Measurements from ENCODE around the gene ANKRD13A. TPM values are rescaled to one million over a fixed set of nuclear protein-coding genes. Genes with fewer than 3 reads are reported as not detected.

Gene ANKRD13A
- total and polyA plus RNA-seq, 2 donors from 2014 or later = 23.2 to 68.0 TPM

- peaks cover 0 to 27% (median 18%) of the 10 kb centered on the region in 3 donors for H3K36me3 ChIP-seq (ENCODE audit: control insufficient read depth in 2 of 3, insufficient read depth in 3 of 3, low read length in 3 of 3)
- H3K4me3 ChIP-seq (ENCODE audit: low read length in 3 of 3) = no peak overlapping the region
- intact Hi-C loops (cut with DNase I) = no loop called here
- DNase-seq (no peak), FAIRE-seq (no peak)
- TF ChIP-seq, protein P1, sequence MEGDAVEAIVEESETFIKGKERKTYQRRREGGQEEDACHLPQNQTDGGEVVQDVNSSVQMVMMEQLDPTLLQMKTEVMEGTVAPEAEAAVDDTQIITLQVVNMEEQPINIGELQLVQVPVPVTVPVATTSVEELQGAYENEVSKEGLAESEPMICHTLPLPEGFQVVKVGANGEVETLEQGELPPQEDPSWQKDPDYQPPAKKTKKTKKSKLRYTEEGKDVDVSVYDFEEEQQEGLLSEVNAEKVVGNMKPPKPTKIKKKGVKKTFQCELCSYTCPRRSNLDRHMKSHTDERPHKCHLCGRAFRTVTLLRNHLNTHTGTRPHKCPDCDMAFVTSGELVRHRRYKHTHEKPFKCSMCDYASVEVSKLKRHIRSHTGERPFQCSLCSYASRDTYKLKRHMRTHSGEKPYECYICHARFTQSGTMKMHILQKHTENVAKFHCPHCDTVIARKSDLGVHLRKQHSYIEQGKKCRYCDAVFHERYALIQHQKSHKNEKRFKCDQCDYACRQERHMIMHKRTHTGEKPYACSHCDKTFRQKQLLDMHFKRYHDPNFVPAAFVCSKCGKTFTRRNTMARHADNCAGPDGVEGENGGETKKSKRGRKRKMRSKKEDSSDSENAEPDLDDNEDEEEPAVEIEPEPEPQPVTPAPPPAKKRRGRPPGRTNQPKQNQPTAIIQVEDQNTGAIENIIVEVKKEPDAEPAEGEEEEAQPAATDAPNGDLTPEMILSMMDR (IDR thresholded peaks at IDR 0.05; ENCODE audit: borderline replicate concordance, extremely low read depth, insufficient read depth) = no peak
- H3K27ac ChIP-seq (ENCODE audit: low read depth in 2 of 2, low read length in 2 of 2) = no peak overlapping the region
- H3K4me1 ChIP-seq (ENCODE audit: control insufficient read depth in 2 of 3, insufficient read depth in 2 of 3, low read depth in 1 of 3, low read length in 3 of 3) = no peaks in the 10 kb centered on the region
- H3K9me3 ChIP-seq (ENCODE audit: control insufficient read depth in 2 of 3, insufficient read depth in 1 of 3, low read length in 3 of 3) = no peaks in the 10 kb centered on the region
- no peak overlapping the region for H3K9ac ChIP-seq (ENCODE audit: low read length in 3 of 3)
- no peaks in the 10 kb centered on the region for H3K27me3 ChIP-seq (ENCODE audit: control insufficient read depth, insufficient read depth, low read length)
These were observed 38.0 kb upstream of the ANKRD13A start for GRCh38 chr12:109961201-109961600.

DNA sequence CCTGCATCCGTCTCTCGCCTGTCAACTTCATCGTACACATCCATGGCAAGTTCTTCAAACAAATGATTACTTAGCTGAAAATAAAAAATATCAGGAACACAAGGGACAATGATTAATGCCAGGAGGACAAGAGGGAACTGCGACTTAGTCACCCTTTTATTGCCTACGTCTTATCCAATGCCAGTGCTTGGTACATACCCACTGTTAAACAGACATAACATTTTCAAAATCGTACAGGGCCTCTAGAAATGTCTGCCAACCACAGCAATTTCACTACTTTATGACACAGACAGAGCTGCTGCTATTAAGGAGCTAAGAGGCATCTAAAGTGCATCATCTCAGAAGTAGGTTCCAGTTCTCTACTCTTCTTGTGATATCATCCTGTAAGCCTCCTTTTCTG is 37.6 kb upstream of the ANKRD13A start:
- Histone ChIP-seq H3K9me3 (ENCODE audit: control insufficient read depth in 2 of 3, insufficient read depth in 1 of 3, low read length in 3 of 3) (no peaks in the 10 kb centered on the region), H3K27ac (ENCODE audit: low read depth in 2 of 2, low read length in 2 of 2) (no peak overlapping the region), H3K36me3 (ENCODE audit: control insufficient read depth in 2 of 3, insufficient read depth in 3 of 3, low read length in 3 of 3) (peaks cover 0 to 24% (median 18%) of the 10 kb centered on the region in 3 donors), H3K9ac (ENCODE audit: low read length in 3 of 3) (no peak overlapping the region), H3K4me3 (ENCODE audit: low read length in 3 of 3) (no peak overlapping the region), H3K27me3 (ENCODE audit: control insufficient read depth, insufficient read depth, low read length) (no peaks in the 10 kb centered on the region), H3K4me1 (ENCODE audit: control insufficient read depth in 2 of 3, insufficient read depth in 2 of 3, low read depth in 1 of 3, low read length in 3 of 3) (no peaks in the 10 kb centered on the region)
- TF ChIP-seq, protein P1 (IDR thresholded peaks at IDR 0.05; ENCODE audit: borderline replicate concordance, extremely low read depth, insufficient read depth) = no peak
- intact Hi-C loops (cut with DNase I) = no loop called here
- no peak for FAIRE-seq
- DNase-seq = no peak

DNA sequence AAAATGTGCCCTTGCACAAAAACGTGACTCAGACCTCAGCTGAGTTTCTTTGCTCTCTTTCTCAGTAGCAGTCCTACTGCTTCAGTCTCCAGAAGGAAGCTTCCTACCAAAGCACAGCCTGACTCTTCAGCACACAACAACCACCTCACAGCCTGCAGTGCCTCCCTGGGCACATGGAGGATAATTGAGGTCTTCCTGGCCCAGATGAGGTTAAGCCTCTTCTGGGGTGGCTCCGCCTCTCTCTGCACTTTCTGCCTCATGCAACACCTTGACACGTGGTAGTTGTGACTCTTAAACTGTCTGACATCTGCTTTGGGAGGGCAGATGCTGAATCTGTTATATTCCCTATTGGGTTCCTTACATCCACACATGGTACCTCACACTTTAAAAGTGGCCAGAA is 36.8 kb upstream of the ANKRD13A start:
- Histone ChIP-seq H3K9ac (ENCODE audit: low read length in 3 of 3) (no peak overlapping the region), H3K27ac (ENCODE audit: low read depth in 2 of 2, low read length in 2 of 2) (no peak overlapping the region), H3K4me3 (ENCODE audit: low read length in 3 of 3) (no peak overlapping the region), H3K4me1 (ENCODE audit: control insufficient read depth in 2 of 3, insufficient read depth in 2 of 3, low read depth in 1 of 3, low read length in 3 of 3) (no peaks in the 10 kb centered on the region), H3K9me3 (ENCODE audit: control insufficient read depth in 2 of 3, insufficient read depth in 1 of 3, low read length in 3 of 3) (no peaks in the 10 kb centered on the region), H3K36me3 (ENCODE audit: control insufficient read depth in 2 of 3, insufficient read depth in 3 of 3, low read length in 3 of 3) (peaks cover 0 to 24% (median 18%) of the 10 kb centered on the region in 3 donors), H3K27me3 (ENCODE audit: control insufficient read depth, insufficient read depth, low read length) (no peaks in the 10 kb centered on the region)
- intact Hi-C loops (cut with DNase I) = no loop called here
- no peak for DNase-seq
- FAIRE-seq = no peak
- TF ChIP-seq, protein P1 (IDR thresholded peaks at IDR 0.05; ENCODE audit: borderline replicate concordance, extremely low read depth, insufficient read depth) = no peak

- no peak for FAIRE-seq
- DNase-seq = no peak
- TF ChIP-seq, protein P1 (IDR thresholded peaks at IDR 0.05; ENCODE audit: borderline replicate concordance, extremely low read depth, insufficient read depth) = no peak
- Histone ChIP-seq H3K27me3 (ENCODE audit: control insufficient read depth, insufficient read depth, low read length) (no peaks in the 10 kb centered on the region), H3K36me3 (ENCODE audit: control insufficient read depth in 2 of 3, insufficient read depth in 3 of 3, low read length in 3 of 3) (peaks cover 0 to 24% (median 18%) of the 10 kb centered on the region in 3 donors), H3K4me3 (ENCODE audit: low read length in 3 of 3) (no peak overlapping the region), H3K4me1 (ENCODE audit: control insufficient read depth in 2 of 3, insufficient read depth in 2 of 3, low read depth in 1 of 3, low read length in 3 of 3) (peaks cover 0 to 5% (median 0%) of the 10 kb centered on the region in 3 donors), H3K9ac (ENCODE audit: low read length in 3 of 3) (no peak overlapping the region), H3K27ac (ENCODE audit: low read depth in 2 of 2, low read length in 2 of 2) (no peak overlapping the region), H3K9me3 (ENCODE audit: control insufficient read depth in 2 of 3, insufficient read depth in 1 of 3, low read length in 3 of 3) (no peaks in the 10 kb centered on the region)
- intact Hi-C loops (cut with DNase I) = no loop called here
These were observed 35.9 kb upstream of the ANKRD13A start for GRCh38 chr12:109963330-109963729.
